ENCODE data around the gene PCDHA7.
"Not testable (repeated sequence)": the region's sequence is repeated elsewhere in the genome, so short reads cannot be mapped to it uniquely, and the experiment has no call there.

The PCDHA7 gene

DNA sequence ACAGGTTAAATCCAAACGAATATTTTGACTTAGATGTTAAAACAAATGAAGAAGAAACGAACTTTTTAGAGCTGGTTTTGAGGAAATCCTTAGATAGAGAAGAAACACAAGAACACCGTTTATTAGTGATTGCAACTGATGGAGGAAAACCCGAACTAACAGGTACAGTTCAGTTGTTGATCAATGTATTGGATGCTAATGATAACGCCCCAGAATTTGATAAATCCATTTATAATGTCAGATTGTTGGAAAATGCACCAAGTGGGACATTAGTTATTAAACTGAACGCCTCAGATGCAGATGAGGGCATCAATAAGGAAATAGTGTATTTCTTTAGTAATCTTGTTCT, 11.8 kb upstream of the PCDHA7 start:
- DNase-seq (ENCODE audit: extremely low spot score, insufficient read length, low read depth) (no peak), FAIRE-seq (no peak)

DNA sequence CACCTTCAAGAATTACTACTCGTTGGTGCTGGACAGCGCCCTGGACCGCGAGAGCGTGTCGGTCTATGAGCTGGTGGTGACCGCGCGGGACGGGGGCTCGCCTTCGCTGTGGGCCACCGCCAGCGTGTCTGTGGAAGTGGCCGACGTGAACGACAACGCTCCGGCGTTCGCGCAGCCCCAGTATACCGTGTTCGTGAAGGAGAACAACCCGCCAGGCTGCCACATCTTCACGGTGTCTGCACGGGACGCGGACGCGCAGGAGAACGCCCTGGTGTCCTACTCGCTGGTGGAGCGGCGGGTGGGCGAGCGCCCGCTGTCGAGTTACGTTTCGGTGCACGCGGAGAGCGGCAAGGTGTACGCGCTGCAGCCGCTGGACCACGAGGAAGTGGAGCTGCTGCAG, 11.1 kb upstream of the PCDHA7 start:
- FAIRE-seq; DNase-seq (ENCODE audit: extremely low spot score, insufficient read length, low read depth): not testable (repeated sequence)

DNA sequence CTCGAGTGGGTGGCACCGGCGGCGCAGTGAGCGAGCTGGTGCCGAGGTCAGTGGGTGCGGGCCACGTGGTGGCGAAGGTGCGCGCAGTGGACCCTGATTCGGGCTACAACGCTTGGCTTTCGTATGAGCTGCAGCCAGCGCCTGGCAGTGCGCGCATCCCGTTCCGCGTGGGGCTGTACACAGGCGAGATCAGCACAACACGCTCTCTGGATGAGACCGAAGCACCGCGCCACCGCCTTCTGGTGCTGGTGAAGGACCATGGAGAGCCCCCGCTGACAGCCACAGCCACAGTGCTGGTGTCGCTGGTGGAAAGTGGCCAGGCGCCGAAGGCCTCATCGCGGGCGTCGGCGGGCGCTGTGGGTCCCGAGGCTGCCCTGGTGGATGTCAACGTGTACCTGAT, 10.6 kb upstream of the PCDHA7 start:
- DNase-seq (ENCODE audit: extremely low spot score, insufficient read length, low read depth), result no peak
- no peak for FAIRE-seq

DNA sequence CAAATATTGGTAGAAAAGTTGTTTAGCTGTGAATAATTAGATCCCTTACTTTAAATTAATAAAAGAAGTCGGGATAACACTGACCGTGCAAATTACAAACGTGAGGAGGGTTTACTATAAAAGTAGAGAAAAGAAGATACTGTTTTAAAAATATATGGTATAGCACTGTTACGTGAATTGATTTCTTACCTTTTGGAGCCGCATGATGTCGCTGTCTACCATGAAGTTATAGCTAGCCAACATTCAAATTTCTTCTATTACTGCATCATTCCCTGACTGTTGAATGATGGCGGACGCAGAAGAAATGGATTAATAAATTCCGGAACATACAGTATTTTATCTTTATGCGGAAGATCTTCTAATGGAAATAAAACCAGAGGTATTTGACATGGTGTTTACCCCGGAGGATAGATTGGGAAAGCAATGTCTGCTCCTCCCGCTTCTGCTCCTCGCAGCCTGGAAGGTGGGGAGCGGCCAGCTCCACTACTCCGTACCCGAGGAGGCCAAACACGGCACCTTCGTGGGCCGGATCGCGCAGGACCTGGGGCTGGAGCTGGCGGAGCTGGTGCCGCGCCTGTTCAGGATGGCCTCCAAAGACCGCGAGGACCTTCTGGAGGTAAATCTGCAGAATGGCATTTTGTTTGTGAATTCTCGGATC, 6.2 kb upstream of the PCDHA7 start, which contains the start of gene PCDHA6:
Gene PCDHA6, plus strand, starts transcription at position 257 of the 658 bp plus-strand sequence. Its CDS starts 132 bp downstream, at position 389.
- no peak for DNase-seq (ENCODE audit: extremely low spot score, insufficient read length, low read depth)
- FAIRE-seq, result no peak

DNA sequence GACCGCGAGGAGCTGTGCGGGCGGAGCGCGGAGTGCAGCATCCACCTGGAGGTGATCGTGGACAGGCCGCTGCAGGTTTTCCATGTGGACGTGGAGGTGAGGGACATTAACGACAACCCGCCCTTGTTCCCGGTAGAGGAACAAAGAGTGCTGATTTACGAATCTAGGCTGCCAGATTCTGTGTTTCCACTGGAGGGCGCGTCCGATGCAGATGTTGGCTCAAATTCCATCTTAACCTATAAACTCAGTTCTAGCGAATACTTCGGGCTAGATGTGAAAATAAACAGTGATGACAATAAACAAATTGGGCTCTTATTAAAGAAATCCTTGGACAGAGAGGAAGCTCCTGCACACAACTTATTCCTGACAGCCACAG, 5.7 kb upstream of the PCDHA7 start:
- DNase-seq (ENCODE audit: extremely low spot score, insufficient read length, low read depth) (no peak), FAIRE-seq (no peak)

DNA sequence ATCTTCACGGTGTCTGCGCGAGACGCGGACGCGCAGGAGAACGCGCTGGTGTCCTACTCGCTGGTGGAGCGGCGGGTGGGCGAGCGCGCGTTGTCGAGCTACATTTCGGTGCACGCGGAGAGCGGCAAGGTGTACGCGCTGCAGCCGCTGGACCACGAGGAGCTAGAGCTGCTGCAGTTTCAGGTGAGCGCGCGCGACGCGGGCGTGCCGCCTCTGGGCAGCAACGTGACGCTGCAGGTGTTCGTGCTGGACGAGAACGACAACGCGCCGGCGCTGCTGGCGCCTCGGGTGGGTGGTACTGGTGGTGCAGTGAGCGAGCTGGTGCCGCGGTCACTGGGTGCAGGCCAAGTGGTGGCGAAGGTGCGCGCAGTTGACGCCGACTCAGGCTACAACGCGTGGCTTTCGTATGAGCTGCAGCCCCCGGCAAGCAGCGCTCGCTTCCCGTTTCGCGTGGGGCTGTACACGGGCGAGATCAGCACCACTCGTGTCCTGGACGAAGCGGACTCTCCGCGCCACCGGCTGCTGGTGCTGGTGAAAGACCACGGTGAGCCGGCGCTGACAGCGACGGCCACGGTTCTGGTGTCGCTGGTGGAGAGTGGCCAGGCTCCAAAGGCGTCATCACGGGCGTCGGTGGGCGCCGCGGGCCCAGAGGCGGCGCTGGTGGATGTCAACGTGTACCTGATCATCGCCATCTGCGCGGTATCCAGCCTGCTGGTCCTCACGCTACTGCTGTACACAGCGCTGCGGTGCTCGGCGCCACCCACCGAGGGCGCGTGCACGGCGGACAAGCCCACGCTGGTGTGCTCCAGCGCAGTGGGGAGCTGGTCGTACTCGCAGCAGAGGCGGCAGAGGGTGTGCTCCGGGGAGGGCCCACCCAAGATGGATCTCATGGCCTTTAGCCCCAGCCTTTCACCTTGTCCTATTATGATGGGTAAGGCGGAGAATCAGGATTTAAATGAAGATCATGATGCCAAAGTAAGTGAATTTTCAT, 4.3 kb upstream of the PCDHA7 start:
- FAIRE-seq; DNase-seq (ENCODE audit: extremely low spot score, insufficient read length, low read depth): not testable (repeated sequence)

DNA sequence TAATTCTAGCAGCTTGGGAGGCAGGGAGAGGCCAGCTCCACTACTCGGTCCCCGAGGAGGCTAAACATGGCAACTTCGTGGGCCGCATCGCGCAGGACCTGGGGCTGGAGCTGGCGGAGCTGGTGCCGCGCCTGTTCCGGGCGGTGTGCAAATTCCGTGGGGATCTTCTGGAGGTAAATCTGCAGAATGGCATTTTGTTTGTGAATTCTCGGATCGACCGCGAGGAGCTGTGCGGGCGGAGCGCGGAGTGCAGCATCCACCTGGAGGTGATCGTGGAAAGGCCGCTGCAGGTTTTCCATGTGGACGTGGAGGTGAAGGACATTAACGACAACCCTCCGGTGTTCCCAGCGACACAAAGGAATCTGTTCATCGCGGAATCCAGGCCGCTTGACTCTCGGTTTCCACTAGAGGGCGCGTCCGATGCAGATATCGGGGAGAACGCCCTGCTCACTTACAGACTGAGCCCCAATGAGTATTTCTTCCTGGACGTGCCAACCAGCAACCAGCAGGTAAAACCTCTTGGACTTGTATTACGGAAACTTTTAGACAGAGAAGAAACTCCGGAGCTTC, 455 bp downstream of the PCDHA7 start:
- not testable (repeated sequence) for FAIRE-seq; DNase-seq (ENCODE audit: extremely low spot score, insufficient read length, low read depth)

DNA sequence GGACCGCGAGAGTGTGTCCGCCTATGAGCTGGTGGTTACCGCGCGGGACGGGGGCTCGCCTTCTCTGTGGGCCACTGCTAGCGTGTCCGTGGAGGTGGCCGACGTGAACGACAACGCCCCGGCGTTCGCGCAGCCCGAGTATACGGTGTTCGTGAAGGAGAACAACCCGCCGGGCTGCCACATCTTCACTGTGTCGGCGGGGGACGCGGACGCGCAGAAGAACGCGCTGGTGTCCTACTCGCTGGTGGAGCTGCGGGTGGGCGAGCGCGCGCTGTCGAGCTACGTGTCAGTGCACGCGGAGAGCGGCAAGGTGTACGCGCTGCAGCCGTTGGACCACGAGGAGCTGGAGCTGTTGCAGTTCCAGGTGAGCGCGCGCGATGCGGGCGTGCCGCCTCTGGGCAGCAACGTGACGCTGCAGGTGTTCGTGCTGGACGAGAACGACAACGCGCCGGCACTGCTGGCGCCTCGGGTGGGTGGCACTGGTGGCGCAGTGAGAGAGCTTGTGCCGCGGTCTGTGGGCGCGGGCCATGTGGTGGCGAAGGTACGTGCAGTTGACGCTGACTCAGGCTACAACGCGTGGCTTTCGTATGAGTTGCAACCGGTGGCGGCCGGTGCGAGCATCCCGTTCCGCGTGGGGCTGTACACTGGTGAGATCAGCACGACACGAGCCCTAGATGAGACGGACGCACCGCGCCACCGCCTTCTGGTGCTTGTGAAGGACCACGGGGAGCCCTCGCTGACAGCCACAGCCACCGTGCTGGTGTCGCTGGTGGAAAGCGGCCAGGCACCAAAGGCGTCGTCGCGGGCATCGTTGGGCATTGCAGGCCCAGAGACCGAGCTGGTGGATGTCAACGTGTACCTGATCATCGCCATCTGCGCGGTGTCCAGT, 1.8 kb downstream of the PCDHA7 start:
- DNase-seq (ENCODE audit: extremely low spot score, insufficient read length, low read depth) (no peak), FAIRE-seq (no peak)

DNA sequence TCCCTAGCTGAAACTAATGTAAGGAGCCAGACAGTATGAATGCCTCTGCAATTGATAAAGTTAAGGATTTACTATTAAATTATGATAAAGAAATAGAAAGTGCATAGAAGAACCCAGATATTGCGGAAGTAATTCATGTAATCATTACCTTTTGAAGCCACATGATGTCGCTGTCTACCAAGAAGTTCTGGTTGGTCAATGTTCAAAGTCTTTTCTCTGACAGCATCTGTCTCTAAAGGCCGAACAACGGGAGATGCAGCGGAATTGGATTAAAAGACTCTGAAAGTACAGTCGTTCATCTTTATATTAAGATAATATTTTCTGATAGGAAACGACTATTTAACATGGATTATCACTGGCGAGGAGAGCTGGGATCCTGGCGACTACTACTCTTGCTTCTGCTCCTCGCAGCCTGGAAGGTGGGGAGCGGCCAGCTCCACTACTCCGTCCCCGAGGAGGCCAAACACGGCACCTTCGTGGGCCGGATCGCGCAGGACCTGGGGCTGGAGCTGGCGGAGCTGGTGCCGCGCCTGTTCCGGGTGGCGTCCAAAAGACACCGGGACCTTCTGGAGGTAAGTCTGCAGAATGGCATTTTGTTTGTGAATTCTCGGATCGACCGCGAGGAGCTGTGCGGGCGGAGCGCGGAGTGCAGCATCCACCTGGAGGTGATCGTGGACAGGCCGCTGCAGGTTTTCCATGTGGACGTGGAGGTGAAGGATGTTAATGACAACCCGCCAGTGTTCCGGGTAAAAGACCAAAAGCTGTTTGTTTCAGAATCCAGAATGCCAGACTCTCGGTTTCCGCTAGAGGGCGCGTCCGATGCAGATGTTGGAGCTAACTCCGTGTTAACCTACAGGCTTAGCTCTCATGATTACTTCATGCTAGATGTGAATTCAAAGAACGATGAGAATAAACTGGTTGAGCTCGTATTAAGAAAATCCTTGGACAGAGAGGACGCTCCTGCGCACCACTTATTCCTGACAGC, 7.2 kb downstream of the PCDHA7 start, which contains the start of gene PCDHA8:
Gene PCDHA8, plus strand, starts transcription at position 210 of the 985 bp plus-strand sequence. Its CDS starts 135 bp downstream, at position 345.
- no peak for FAIRE-seq
- DNase-seq (ENCODE audit: extremely low spot score, insufficient read length, low read depth), result no peak

DNA sequence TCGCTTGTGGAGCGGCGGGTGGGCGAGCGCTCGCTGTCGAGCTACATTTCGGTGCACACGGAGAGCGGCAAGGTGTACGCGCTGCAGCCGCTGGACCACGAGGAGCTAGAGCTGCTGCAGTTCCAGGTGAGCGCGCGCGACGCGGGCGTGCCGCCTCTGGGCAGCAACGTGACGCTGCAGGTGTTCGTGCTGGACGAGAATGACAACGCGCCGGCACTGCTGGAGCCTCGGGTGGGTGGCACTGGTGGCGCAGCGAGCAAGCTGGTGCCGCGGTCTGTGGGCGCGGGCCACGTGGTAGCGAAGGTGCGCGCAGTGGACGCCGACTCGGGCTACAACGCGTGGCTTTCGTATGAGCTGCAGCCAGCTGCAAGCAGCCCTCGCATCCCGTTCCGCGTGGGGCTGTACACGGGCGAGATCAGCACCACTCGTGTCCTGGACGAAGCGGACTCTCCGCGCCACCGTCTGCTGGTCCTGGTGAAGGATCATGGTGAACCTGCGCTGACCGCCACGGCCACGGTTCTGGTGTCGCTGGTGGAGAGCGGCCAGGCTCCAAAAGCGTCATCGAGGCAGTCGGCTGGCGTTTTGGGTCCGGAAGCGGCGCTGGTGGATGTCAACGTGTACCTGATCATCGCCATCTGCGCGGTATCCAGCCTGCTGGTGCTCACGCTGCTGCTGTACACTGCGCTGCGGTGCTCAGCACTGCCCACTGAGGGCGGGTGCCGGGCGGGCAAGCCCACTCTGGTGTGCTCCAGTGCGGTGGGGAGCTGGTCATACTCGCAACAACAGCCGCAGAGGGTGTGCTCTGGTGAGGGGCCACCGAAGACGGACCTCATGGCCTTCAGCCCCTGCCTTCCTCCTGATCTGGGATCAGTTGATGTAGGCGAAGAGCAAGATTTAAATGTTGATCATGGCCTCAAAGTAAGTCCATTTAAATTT, 9.0 kb downstream of the PCDHA7 start:
- FAIRE-seq, result no peak
- DNase-seq (ENCODE audit: extremely low spot score, insufficient read length, low read depth), result no peak

DNA sequence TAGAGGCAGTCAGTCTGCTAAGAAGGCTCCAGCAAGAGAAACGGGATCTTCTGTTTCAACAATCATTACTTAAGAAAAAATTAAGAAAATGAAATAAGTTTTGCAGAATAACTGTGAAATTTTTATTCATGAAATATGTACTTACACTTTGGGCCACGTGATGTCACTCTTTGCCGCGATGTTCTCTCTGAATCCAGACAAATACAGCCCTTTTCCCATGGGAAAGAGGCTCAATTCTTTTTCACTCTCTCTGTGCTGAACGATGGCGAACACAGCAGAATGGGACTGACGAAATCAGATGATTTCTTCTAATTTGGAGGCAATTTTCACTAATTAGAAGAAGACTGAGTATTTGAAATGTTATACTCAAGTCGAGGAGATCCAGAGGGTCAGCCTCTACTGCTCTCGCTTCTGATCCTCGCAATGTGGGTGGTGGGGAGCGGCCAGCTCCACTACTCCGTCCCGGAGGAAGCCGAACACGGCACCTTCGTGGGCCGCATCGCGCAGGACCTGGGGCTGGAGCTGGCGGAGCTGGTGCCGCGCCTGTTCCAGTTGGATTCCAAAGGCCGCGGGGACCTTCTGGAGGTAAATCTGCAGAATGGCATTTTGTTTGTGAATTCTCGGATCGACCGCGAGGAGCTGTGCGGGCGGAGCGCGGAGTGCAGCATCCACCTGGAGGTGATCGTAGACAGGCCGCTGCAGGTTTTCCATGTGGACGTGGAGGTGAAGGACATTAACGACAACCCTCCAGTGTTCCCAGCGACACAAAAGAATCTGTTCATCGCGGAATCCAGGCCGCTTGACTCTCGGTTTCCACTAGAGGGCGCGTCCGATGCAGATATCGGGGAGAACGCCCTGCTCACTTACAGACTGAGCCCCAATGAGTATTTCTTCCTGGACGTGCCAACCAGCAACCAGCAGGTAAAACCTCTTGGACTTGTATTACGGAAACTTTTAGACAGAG, 14.4 kb downstream of the PCDHA7 start, which contains the start of gene PCDHA9:
Gene PCDHA9, plus strand, starts transcription at position 244 of the 964 bp plus-strand sequence. Its CDS starts 114 bp downstream, at position 358.
- not testable (repeated sequence) for DNase-seq (ENCODE audit: extremely low spot score, insufficient read length, low read depth); FAIRE-seq

DNA sequence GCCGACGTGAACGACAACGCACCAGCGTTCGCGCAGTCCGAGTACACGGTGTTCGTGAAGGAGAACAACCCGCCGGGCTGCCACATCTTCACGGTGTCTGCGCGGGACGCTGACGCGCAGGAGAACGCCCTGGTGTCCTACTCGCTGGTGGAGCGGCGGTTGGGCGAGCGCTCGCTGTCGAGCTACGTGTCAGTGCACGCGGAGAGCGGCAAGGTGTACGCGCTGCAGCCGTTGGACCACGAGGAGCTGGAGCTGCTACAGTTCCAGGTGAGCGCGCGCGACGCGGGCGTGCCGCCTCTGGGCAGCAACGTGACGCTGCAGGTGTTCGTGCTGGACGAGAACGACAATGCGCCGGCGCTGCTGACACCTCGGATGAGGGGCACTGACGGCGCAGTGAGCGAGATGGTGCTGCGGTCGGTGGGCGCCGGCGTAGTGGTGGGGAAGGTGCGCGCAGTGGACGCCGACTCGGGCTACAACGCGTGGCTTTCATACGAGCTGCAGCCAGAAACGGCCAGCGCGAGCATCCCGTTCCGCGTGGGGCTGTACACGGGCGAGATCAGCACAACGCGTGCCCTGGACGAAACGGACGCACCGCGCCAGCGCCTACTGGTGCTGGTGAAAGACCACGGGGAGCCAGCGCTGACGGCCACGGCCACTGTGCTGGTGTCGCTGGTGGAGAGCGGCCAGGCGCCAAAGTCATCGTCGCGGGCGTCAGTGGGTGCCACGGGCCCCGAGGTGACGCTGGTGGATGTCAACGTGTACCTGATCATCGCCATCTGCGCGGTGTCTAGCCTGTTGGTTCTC, 16.0 kb downstream of the PCDHA7 start:
- not testable (repeated sequence) for FAIRE-seq; DNase-seq (ENCODE audit: extremely low spot score, insufficient read length, low read depth)

DNA sequence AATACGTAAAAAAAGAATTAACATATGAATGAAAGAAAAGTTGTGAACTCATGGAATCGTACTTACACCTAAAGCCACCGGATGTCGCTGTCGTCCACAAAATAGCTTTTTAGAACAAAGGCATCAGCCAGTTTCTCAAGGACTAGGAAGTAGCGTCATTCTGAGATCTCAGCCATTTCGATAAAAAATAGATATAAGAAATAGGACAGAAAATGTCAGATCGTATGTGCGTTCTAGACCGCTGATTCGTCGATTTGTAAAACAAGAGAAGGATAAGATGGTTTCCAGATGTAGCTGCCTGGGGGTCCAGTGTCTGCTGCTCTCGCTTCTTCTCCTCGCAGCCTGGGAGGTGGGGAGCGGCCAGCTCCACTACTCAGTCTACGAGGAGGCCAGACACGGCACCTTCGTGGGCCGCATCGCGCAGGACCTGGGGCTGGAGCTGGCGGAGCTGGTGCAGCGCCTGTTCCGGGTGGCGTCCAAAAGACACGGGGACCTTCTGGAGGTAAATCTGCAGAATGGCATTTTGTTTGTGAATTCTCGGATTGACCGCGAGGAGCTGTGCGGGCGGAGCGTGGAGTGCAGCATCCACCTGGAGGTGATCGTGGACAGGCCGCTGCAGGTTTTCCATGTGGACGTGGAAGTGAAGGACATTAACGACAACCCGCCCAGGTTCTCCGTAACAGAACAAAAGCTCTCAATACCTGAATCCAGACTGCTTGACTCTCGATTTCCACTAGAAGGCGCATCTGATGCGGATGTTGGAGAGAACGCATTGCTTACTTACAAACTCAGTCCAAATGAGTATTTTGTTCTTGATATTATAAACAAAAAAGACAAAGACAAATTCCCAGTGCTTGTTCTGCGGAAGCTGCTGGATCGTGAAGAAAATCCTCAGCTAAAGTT, 22.0 kb downstream of the PCDHA7 start, which contains the start of gene PCDHA10:
Gene PCDHA10, plus strand, starts transcription at position 126 of the 903 bp plus-strand sequence. Its CDS starts 152 bp downstream, at position 278.
- DNase-seq (ENCODE audit: extremely low spot score, insufficient read length, low read depth) (no peak), FAIRE-seq (no peak)
